HCT116 (cell line): ENCODE data around the gene GALNT18. TPM values are rescaled to one million over a fixed set of nuclear protein-coding genes. Genes with fewer than 3 reads are reported as not detected.

Experiments
- ATAC-seq: fragments of 200-7000 bp; cut with Tn5 transposase; 2 replicates; pipeline ENCODE4 v1.9.1; 2020; ENCODE audit warnings: mild to moderate bottlenecking, moderate library complexity
- BruUV-seq: library from RNA; stranded (reverse); fragments of 400-500 nt; replicated peaks from 2 replicates; lab custom pipeline; 2021; lab: Mats Ljungman, UMichigan
- CTCF ChIA-PET: fragments of 300-600 bp; sonication (Branson Sonifier 250); formaldehyde crosslinking; loops from one replicate; lab custom pipeline; 2021; ENCODE audit warnings: antibody characterized with exemption; lab: Charles Lee
- POLR2A ChIA-PET: fragments of 300-600, 350-600 bp; sonication (Branson Sonifier 250); formaldehyde crosslinking; loops from one replicate; lab custom pipeline; 2021; ENCODE audit warnings: antibody characterized with exemption; lab: Charles Lee
- RAD21 ChIA-PET, 2 experiments: fragments of 300-600 bp; sonication (Branson Sonifier 250); formaldehyde crosslinking; loops; one replicate each; lab custom pipeline; 2023; ENCODE audit warnings: low total read pairs in 2 of 2; ENCODE audit not compliant: uncharacterized antibody in 2 of 2, unreplicated experiment in 2 of 2, low non-redundant PET in 1 of 2; lab: Charles Lee
- DNase-seq: peaks from one replicate; pipeline ENCODE4 v3.0.0-alpha.2; 2010; ENCODE audit warnings: low read depth, low spot score
- H2AFZ ChIP-seq: fragments of 200-600 bp; shearing (Covaris generic), sonication (generic); 2 replicates; pipeline ENCODE4 v1.6.1; 2017; ENCODE audit warnings: low read depth, mixed run types, mixed read lengths, antibody characterized with exemption, low read length; ENCODE audit not compliant: poor library complexity, severe bottlenecking
- H3K27ac ChIP-seq: 2 replicates; pipeline ENCODE4 v1.5.1; 2012; ENCODE audit warnings: low read depth, low read length
- H3K27me3 ChIP-seq: fragments of 200-600 bp; sonication (generic); 2 replicates; pipeline ENCODE4 v1.6.1; 2016; ENCODE audit warnings: mixed run types, low read length, mixed read lengths; ENCODE audit not compliant: insufficient read depth
- H3K36me3 ChIP-seq, 2 experiments: fragments of 200-500 bp in 1 of 2; fragments of 200-600 bp in 1 of 2; sonication (Bioruptor generic) in 1 of 2; sonication (generic) in 1 of 2; 2 replicates each; pipeline versions ENCODE4 v1.5.1 to v1.6.1; 2014 to 2016; ENCODE audit warnings: low read length in 2 of 2, inconsistent platforms in 1 of 2, mixed read lengths in 1 of 2, mixed run types in 1 of 2; ENCODE audit not compliant: insufficient read depth in 2 of 2, control insufficient read depth in 1 of 2
- H3K4me1 ChIP-seq, 2 experiments: fragments of 200-600 bp in 1 of 2; sonication (generic) in 1 of 2; 2 replicates each; pipeline versions ENCODE4 v1.5.1 to v1.6.1; 2012 to 2017; ENCODE audit warnings: low read length in 2 of 2, inconsistent platforms in 1 of 2, mild to moderate bottlenecking in 1 of 2, mixed read lengths in 1 of 2, mixed run types in 1 of 2, moderate library complexity in 1 of 2; ENCODE audit not compliant: insufficient read depth in 2 of 2, control insufficient read depth in 1 of 2
- H3K4me2 ChIP-seq: fragments of 200-600 bp; sonication (generic); 2 replicates; pipeline ENCODE4 v1.6.1; 2017; ENCODE audit warnings: mixed run types, low read length, mixed read lengths
- H3K4me3 ChIP-seq, 2 experiments: fragments of 200-600 bp in 1 of 2; sonication (generic) in 1 of 2; replicated peaks in 1 of 2; 2 replicates each; pipeline ENCODE4 v1.5.1; 2011 to 2016; ENCODE audit warnings: low read length in 2 of 2, control low read depth in 1 of 2, low read depth in 1 of 2, mild to moderate bottlenecking in 1 of 2, mixed read lengths in 1 of 2, mixed run types in 1 of 2
- H3K79me2 ChIP-seq: fragments of 200-600 bp; sonication (generic); 2 replicates; pipeline ENCODE4 v1.6.1; 2017; ENCODE audit warnings: mild to moderate bottlenecking, mixed run types, low read length, moderate library complexity, mixed read lengths; ENCODE audit not compliant: insufficient read depth
- H3K9ac ChIP-seq: fragments of 200-600 bp; sonication (generic); 2 replicates; pipeline ENCODE4 v1.6.1; 2016; ENCODE audit warnings: low read length, mixed read lengths
- H3K9me2 ChIP-seq: fragments of 200-600 bp; sonication (generic), shearing (Covaris generic); 2 replicates; pipeline ENCODE4 v1.6.1; 2017; ENCODE audit warnings: mixed run types, mild to moderate bottlenecking, moderate library complexity; ENCODE audit not compliant: insufficient read depth
- H3K9me3 ChIP-seq, 2 experiments: fragments of 200-500 bp in 1 of 2; fragments of 200-600 bp in 1 of 2; sonication (Bioruptor generic) in 1 of 2; sonication (generic) in 1 of 2; 2 replicates each; pipeline ENCODE4 v1.6.1; 2014 to 2017; ENCODE audit warnings: low read length in 2 of 2, mixed read lengths in 2 of 2, inconsistent platforms in 1 of 2, low read depth in 1 of 2, mild to moderate bottlenecking in 1 of 2, mixed run types in 1 of 2, moderate library complexity in 1 of 2; ENCODE audit not compliant: control insufficient read depth in 1 of 2, insufficient read depth in 1 of 2
- H4K20me1 ChIP-seq: fragments of 200-600 bp; sonication (generic), shearing (Covaris generic); 2 replicates; pipeline ENCODE4 v1.6.1; 2017; ENCODE audit warnings: mixed run types, mild to moderate bottlenecking, moderate library complexity; ENCODE audit not compliant: insufficient read depth
- CBX3 ChIP-seq: IDR thresholded peaks from 2 replicates; pipeline ENCODE4 v1.6.1; 2012; ENCODE audit warnings: low read depth
- EZH2 ChIP-seq: fragments of 200-600 bp; sonication (generic); IDR thresholded peaks from 2 replicates; pipeline ENCODE4 v1.6.1; 2017; ENCODE audit warnings: antibody characterized with exemption, mixed run types
- FOSL1 ChIP-seq: IDR thresholded peaks from 2 replicates; pipeline ENCODE4 v1.6.1; 2012; ENCODE audit warnings: low read depth
- POLR2A ChIP-seq: IDR thresholded peaks from 2 replicates; pipeline ENCODE4 v1.7.0; 2011; ENCODE audit warnings: borderline replicate concordance; ENCODE audit not compliant: insufficient read depth, insufficient read length; ENCODE audit errors: extremely low read depth
- RAD21 ChIP-seq: IDR thresholded peaks from 2 replicates; pipeline ENCODE4 v1.6.1; 2012; ENCODE audit warnings: low read depth, mild to moderate bottlenecking
- SP1 ChIP-seq: IDR thresholded peaks from 2 replicates; pipeline ENCODE4 v1.6.1; 2012; ENCODE audit warnings: low read depth
- SRF ChIP-seq: IDR thresholded peaks from 2 replicates; pipeline ENCODE4 v1.6.1; 2012; ENCODE audit warnings: low read depth
- YY1 ChIP-seq: IDR thresholded peaks from 2 replicates; pipeline ENCODE4 v1.6.1; 2011; ENCODE audit warnings: low read length, low read depth, moderate library complexity, mild to moderate bottlenecking; ENCODE audit not compliant: insufficient replicate concordance; ENCODE audit errors: extremely low read depth
- intact Hi-C: fragments of 100-400 bp; cut with micrococcal nuclease; formaldehyde crosslinking; loops from 2 replicates; pipeline ENCODE4 v1.10.0; 2022
- total RNA-seq: library from RNA; stranded (reverse); gene quantifications from one replicate; pipeline ENCODE4 v1.2.1, GENCODE V29; 2021; ENCODE audit not compliant: unreplicated experiment
- TF ChIP-seq, protein P1 (sequence below): IDR thresholded peaks from 2 replicates; pipeline ENCODE4 v1.6.1; 2012
- TF ChIP-seq, protein P2 (sequence below): IDR thresholded peaks from 2 replicates; pipeline ENCODE4 v1.6.1; 2011; ENCODE audit warnings: mild to moderate bottlenecking, low read length, moderate library complexity; ENCODE audit not compliant: insufficient replicate concordance; ENCODE audit errors: extremely low read depth
- TF ChIP-seq, protein P3 (sequence below): IDR thresholded peaks from 2 replicates; pipeline ENCODE4 v1.6.1; 2012
- TF ChIP-seq, protein P4 (sequence below): IDR thresholded peaks from 2 replicates; pipeline ENCODE4 v1.6.1; 2012; ENCODE audit warnings: low read depth

GALNT18 gene
- total RNA-seq, 1 experiment from 2014 or later, result 19.9 TPM

DNA sequence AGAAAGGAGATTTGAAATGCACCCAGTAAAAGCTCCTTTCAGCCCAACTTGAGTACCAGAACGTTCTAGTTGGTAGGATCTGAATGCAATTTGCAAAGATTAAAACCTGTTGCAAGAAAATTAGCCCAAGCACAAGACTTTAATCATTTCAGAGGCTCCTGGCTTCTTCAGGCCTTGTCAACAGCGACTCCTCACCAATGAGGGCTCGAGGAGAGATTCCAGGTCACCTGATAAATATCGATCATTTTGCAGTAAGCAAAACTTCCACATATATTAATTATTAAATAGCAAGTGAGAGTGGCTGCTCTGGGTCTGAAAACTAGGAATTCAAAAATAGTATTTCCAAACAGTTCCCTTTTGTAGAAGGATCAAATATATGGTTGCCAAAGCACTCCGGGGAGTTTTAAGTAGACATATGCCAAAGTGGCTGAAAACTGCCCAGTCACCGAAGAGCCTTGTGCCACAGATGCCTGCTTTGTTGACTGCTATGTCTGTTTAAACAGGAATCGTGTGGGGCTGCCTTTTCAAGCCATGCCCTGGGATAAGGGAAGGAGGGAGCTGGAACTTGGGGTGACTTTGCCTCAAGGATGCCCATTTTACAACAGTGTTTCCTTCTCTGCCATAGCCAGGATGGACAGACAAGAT is 332.7 kb downstream of the GALNT18 start:
- DNase-seq (no peak), ATAC-seq (no peak)
- Histone ChIP-seq H3K4me1 (no peaks in the 10 kb centered on the region), H3K36me3 (no peaks in the 10 kb centered on the region; a peak in 1 of 4 replicates), H3K79me2 (no peaks in the 10 kb centered on the region), H3K4me2 (no peak overlapping the region), H3K27ac (no peak overlapping the region), H4K20me1 (no peaks in the 10 kb centered on the region), H3K9me3 (no peaks in the 10 kb centered on the region), H2AFZ (no peak overlapping the region), H3K9me2 (no peaks in the 10 kb centered on the region), H3K27me3 (no peaks in the 10 kb centered on the region), H3K4me3 (no peak overlapping the region), H3K9ac (no peak overlapping the region)
- intact Hi-C loops, result no loop called here
- TF ChIP-seq, protein P1, sequence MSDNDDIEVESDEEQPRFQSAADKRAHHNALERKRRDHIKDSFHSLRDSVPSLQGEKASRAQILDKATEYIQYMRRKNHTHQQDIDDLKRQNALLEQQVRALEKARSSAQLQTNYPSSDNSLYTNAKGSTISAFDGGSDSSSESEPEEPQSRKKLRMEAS, result no peak
- TF ChIP-seq, protein P2, sequence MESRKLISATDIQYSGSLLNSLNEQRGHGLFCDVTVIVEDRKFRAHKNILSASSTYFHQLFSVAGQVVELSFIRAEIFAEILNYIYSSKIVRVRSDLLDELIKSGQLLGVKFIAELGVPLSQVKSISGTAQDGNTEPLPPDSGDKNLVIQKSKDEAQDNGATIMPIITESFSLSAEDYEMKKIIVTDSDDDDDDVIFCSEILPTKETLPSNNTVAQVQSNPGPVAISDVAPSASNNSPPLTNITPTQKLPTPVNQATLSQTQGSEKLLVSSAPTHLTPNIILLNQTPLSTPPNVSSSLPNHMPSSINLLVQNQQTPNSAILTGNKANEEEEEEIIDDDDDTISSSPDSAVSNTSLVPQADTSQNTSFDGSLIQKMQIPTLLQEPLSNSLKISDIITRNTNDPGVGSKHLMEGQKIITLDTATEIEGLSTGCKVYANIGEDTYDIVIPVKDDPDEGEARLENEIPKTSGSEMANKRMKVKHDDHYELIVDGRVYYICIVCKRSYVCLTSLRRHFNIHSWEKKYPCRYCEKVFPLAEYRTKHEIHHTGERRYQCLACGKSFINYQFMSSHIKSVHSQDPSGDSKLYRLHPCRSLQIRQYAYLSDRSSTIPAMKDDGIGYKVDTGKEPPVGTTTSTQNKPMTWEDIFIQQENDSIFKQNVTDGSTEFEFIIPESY, result no peak
- TF ChIP-seq SRF (no peak), CBX3 (no peak), YY1 (no peak), RAD21 (no peak), EZH2 (no peak), FOSL1 (no peak), SP1 (no peak), POLR2A (no peak)
- TF ChIP-seq, protein P3, sequence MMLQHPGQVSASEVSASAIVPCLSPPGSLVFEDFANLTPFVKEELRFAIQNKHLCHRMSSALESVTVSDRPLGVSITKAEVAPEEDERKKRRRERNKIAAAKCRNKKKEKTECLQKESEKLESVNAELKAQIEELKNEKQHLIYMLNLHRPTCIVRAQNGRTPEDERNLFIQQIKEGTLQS, result no peak
- TF ChIP-seq, protein P4, sequence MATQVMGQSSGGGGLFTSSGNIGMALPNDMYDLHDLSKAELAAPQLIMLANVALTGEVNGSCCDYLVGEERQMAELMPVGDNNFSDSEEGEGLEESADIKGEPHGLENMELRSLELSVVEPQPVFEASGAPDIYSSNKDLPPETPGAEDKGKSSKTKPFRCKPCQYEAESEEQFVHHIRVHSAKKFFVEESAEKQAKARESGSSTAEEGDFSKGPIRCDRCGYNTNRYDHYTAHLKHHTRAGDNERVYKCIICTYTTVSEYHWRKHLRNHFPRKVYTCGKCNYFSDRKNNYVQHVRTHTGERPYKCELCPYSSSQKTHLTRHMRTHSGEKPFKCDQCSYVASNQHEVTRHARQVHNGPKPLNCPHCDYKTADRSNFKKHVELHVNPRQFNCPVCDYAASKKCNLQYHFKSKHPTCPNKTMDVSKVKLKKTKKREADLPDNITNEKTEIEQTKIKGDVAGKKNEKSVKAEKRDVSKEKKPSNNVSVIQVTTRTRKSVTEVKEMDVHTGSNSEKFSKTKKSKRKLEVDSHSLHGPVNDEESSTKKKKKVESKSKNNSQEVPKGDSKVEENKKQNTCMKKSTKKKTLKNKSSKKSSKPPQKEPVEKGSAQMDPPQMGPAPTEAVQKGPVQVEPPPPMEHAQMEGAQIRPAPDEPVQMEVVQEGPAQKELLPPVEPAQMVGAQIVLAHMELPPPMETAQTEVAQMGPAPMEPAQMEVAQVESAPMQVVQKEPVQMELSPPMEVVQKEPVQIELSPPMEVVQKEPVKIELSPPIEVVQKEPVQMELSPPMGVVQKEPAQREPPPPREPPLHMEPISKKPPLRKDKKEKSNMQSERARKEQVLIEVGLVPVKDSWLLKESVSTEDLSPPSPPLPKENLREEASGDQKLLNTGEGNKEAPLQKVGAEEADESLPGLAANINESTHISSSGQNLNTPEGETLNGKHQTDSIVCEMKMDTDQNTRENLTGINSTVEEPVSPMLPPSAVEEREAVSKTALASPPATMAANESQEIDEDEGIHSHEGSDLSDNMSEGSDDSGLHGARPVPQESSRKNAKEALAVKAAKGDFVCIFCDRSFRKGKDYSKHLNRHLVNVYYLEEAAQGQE, result no peak
- POLR2A ChIA-PET, result no interaction called here
- no TSS peak for BruUV-seq
- CTCF ChIA-PET, result no interaction called here
- RAD21 ChIA-PET, result no interaction called here
